HG03175 (cell line): ENCODE measurements around the gene CCDC92.

Experiments
- ATAC-seq: cut with Tn5 transposase; IDR thresholded peaks from one replicate; pipeline ENCODE4 v1.9.1; 2021; ENCODE audit warnings: mild to moderate bottlenecking, moderate library complexity; ENCODE audit not compliant: unreplicated experiment

Gene CCDC92

DNA sequence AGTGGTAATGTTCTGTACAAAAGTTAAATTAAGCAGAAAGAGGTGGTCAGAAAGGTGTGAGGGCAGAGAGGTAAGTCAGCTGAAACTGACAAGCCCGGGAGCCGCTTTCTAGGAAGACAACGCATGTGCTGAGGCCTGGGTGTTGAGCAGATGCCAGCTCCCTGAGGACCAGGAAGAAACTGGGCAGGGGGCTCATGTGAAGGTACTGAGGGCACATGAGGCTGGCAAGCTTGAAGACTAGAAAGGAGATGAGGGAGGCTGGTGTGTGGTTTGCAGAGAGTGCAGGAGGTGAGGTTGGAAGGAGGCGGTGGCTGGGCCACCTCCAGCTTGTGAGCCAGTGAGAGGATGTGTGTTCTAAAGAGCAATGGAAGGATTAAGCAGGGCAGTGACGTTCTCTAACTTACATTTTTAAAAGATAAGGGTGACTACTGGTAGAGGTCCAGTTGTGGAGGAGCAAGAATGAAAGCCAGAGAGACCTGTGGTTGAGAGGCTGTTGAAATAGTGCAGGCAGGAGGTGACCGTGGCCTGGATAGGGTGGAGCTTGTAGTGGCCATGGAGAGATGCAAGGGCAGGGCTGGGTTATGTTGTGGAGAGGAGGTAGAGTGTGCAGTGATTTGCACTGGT lies 29.5 kb upstream of the CCDC92 start:
- ATAC-seq, result no peak

DNA sequence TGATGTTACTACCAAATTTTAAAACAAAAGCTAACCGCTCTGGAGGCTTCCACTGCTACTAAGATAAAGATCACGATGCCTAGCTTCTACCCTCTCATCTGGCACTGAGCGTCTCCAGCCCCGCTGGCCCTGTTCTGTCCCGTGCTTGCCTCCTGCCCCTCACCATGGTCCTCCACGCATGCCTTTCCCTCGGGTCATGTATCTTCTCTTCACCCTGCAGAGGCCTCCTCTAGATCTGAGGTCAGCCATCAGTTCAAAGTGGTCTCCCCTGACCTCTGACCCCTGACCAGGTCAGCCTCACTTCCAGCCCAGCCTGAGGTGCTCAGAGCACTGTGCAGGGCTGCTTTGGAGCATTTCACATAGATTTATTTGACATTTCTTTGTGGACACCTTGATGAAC lies 28.7 kb upstream of the CCDC92 start:
- ATAC-seq, result no peak

DNA sequence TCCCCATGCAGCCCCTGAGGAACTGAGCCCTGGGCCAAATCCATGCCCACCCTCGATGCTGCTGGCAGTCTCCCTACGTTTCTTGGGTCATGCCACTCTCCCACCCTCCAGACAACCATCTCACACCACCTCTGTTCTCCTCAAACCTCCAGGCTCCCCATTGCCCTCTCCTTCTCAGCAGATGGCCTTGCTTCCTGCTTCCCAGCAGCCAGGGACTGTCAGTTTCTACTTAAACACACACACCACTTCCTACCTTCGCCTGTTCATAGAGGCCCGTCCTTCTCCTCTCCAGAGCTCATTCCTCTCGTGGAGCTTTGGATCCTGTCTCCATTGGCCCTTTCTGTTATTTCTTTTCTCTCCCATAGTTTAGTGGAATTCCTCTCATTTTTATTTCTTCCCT lies 27.5 kb upstream of the CCDC92 start:
- no peak for ATAC-seq

DNA sequence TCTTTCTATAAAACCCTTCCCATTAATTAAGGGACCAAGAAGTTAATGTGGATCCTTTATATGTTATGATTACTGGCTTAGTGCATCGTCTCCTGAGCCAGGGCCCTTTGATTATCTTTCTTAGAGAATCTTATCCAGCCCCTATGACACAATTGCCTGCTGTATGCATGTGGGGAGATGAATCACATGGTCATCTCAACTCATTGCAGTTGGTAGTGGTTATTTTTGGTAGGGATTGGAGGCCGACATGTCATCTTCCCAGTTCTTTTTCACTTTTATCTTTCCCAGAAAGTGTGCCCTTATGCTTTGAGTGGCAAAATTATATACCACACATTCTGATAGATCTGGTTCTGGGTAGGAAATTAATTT lies 26.3 kb upstream of the CCDC92 start:
- ATAC-seq, result no peak

DNA sequence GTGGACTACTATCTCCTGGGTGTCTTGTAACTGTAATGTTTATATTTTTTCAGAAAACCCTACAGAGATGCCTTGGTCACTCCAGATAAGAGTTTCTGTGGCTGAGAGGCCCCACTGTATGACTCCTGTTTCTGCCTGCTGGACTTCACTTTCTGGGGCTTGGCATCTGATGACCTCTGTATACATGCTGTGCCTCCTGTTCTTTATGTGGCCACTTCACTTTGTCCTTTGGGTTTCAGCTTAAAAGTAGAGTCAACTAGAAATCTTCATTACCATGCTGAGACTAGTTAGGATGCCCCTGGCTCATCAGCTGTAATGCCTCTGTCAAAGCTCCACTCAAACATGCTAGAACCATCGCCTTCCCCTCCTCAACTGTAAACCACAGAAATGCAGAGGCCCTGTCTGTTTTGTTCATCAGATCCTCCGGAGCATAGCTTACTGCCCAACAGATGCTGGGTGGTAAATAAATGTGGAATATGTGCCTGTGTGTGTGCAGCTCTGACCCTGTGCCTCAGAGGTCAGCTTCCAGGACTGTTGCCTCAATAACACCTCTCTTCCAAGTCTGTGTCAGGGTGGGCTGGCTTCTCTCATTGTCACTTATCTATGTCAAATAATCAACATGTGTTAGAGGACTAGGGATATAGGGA lies 25.8 kb upstream of the CCDC92 start:
- no peak for ATAC-seq

DNA sequence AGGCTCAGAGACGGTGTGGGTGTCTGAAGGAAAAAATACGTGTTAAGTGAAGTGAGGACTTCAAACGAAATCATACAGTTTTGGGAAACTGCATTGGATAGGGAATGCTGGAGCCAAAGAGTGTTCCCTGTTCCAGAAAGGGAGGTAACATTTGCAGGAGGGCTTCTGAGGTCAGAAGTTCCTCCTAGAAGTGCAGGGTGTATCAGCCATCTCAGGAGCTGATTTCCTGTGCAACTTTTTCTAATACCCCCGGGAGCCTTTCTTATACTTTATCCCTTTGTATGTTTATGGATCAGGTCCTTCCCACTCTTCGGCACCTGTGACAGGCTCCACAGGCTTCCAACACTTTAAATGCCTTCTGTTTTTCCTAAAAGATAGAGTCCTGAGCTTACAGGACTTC lies 25.3 kb upstream of the CCDC92 start:
- ATAC-seq, result no peak

DNA sequence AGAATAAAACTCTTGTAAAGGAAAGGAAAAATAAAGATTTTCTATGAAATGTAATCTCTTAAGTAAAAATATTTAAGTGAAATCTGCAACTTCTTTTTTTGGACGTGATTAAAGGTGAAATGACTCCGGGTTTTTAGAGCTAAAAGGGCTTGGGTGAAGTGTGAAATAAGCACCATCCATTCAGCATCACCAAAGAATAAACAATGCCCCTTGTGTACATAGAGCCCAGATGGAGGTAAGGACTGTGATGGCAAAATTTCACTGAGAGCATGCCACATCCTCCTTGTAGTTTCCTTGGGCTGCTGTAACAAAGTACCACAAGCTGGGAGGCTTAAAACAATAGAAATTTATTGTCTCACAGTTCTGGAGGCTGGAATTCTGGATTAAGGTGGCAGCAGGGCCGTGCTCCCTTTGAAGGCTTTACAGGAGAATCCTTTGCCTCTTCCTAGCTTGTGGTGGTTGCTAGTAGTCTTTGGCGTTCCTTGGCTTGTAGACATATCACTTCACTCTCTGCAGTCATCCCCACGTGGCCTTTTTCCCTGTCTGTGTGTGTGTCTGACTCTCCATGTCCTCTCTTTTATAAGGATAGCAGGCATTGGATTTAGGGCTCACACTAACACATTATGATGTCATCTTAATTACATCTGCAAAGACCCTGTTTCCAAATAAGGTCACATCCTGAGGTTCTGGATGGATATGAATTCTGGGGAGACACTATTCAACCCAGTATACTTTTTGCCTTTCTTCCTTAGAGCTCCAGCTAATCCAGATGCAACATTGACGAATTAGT lies 24.6 kb upstream of the CCDC92 start:
- no peak for ATAC-seq

DNA sequence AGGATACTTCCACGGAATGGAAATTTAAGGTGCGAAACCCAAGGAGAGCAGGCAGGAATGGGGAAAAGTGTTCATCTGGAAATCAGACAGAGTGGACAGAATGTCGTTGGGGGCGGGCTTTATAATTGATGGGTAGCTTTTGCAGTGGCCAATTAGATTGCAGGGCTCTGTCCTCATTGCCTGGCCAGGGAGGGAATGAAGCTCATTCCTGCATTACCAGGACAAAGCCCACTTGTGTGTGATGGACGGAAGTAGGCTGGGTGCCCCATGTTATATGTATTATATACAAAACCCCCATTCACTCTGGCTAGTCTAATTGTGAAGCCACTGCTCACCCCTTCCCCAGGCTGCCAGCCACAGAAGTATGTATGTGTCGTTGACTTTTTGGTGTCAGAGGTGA lies 23.9 kb upstream of the CCDC92 start:
- no peak for ATAC-seq

DNA sequence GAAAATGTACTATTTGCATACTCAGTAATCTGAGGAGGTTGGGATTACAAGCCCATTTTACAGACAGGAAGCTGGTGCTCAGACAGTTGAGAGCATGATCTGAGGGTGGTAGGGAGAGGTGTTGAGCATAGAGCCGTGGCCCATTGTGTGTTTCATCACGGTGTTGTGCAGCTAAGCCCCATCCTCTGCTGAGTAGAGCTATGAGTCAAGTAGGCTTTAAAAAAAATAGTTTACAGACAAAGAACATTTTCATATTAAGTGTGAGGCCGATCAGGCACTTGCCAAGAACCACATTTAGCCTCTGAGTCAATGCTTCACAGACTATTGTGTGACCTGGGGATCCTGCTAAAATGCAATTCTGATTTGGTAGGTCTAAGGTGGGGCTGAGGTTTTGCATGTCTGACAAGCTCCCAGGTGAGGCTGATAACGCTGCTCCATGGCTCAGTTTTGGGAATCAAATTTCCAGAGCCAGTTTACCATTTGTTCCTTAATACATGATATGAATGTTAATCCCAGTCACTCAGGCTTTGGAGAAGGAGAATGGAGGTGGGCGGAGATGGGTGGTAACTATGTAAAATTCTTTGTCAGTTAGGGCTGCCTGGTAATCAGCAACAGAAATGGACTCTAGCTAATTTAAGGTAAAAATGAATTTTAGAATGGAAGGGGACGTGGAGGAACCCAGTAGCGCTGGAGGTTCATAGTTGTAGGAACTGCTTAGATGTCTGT lies 22.6 kb upstream of the CCDC92 start:
- ATAC-seq, result no peak

DNA sequence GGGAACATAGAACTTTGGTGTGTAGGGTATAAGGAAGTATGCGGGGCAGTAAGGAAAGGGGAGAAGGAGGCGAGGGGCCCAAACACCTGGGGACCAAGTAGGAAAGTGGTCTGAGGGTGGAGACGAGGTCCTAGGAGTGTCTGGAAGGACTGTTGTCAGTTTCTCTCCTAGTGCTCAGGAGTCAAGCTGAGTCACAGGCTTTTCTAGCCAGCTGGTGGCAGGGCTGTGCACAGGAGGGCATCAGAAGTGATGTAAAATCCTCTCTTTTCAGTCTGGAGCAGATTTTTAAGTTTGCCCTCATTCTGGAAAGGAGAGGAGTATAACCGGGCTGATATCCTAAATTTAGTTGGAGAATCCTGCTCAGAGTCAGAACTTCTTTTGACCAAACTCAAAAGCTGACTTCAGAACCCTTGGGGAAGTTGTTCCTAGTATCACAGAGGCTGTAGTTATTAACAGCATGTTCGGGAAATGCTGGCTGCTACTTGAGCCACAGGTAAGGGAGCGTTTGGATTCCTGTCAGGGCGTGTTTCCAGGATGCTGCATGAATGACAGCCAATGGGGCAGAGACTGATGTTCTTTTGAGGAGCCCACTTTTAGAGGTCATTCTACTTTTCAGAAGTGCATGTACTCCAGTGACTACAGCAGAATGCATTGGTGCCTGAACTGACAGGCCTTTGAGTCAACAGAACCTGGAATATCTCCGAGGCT lies 19.6 kb upstream of the CCDC92 start:
- ATAC-seq, result no peak

DNA sequence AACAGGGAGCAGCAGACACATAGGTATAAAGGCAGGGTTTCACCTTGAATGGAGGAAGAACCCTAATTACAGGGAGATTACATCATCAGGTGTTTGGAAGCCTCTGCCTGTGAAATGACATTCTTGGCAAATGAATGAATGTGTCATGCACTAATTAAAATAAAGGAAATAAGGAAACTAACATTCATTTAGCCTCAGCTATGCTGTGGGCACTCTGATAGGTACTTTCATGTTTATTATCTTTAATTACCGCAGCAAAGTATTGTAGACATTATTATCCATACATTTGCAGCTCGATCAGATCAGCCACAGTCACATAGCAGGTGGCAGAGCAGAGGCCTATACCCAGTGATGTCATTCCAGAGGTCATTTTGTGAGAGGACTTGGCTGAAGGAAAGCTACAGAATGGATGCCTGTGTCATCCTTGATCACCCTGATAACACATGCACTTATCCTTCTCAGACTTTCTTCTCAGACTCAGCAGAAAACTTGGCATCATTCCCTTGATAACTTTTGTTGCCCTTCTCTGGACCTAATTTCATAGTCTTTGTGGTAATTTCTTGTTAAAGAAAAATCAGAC lies 18.8 kb upstream of the CCDC92 start:
- ATAC-seq, result no peak

DNA sequence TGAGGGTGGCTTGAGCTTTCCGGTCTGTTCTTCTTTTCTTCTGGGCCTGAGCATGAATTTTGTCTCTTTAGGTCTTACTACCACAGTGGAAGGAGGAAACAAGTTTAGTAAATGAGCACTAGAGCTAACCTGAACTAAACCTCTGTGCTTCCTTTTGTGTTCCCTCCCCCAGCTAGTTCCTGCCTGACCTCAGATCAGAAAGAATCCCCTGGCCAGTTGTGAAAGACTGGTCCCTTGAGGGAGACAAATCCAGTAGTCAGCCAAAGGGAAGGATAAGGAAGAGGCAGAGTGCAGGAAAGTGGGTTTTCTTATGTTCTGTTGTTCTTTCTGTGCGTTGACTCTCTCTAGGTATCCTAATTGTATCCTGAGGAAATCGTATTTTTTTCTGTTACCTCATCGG lies 17.9 kb upstream of the CCDC92 start:
- no peak for ATAC-seq

DNA sequence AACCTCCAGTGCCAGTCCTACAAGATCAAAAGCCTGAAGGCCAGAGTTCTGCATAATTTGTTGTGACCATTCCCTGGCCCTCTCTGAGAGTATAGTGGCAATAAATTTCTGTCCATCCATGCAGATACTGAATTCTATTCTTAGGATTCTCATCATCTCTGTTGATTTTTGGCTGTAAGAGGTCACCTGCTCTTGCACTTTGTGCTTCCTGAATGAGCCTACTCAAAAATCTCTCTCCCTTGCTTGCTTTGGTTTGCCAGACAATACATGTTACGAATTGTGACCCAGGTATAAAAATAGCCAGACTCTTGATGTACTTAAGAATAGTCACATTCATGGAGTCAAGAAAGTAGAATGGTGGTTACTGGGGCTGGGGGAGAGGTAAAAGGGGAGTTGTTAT lies 17.1 kb upstream of the CCDC92 start:
- ATAC-seq, result no peak

DNA sequence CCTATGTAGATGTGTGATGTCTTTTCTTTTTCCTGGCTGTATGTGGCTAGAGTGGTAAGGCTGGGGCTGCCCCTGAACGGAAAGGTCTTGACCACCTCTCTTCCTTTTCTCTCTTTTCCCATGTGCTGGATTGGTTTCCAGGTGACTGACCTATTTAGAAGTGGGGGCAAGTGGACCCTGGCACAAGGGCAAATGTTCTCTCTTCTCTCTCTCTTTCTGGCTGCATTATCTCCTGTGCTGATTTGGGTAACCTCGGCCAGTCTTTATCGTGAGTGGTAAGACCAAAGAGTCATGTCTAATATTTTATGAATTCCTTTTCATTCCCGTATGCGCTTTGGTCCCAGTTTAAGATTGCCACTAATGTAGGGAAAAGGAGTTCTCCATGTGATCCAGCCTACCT lies 16.5 kb upstream of the CCDC92 start:
- no peak for ATAC-seq

DNA sequence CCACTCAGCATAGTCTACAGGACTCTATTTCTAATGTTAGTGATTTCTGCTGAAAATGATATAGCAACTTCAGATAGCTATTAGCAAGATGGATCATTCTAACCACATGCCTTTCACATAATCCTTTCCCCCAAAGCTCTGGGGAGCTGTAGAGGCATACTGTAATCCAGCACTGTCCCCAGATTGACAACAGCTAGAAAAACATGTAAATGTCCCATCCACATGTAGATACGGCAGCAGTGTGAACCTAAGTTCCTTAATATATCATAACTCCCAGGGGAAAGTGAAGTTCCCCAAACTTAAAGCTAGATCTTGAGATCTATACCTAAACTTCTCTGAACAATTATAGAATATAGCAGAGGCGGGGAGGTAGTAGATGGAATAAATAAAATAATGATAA lies 14.4 kb upstream of the CCDC92 start:
- ATAC-seq, result no peak

DNA sequence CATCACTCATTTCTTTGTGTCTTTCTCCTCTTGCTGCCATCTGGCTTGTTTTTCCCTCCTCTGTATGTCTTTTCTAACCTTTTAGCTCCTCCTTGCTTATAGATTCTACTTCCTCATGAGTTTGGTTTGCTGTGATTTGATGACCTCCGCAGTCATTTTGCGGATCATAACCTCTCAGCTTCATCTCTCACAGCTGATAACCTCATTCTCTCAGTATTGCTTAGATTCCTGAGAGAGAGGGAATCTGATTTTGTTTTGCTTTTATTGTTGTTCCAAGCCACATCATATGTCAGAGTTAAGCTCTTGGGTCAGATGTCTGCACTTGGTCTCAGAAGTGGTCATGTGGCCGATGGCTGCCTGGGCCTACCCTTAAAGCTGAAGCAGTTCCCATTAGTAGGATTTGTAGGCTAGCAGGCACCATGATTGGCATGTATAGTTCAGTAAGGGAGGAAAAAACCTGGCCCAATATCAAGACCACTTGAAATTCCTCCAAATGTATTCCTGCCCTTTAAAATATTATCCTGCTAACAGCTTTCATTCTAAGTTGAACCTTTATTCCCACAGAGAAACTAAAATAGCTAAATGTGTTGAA lies 13.8 kb upstream of the CCDC92 start:
- ATAC-seq, result no peak

DNA sequence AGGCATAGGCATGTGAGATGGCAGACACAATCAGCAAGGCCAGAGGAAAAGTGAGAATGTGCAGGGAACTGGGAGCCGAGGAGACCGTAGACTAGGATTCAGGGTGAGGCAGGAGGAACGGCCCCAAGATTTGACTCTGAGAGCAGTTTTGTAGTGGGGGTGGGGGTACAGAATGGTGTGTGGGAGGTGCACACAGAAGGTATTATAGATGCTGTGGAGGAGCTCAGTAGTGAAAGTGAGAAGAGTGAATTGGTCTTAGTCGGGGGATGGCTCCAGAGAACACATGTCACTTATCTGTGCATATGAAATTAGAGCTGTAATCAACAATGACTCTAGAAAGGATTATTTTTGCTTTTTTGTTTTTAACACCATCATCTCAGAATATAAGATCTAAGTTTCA lies 12.3 kb upstream of the CCDC92 start:
- no peak for ATAC-seq

DNA sequence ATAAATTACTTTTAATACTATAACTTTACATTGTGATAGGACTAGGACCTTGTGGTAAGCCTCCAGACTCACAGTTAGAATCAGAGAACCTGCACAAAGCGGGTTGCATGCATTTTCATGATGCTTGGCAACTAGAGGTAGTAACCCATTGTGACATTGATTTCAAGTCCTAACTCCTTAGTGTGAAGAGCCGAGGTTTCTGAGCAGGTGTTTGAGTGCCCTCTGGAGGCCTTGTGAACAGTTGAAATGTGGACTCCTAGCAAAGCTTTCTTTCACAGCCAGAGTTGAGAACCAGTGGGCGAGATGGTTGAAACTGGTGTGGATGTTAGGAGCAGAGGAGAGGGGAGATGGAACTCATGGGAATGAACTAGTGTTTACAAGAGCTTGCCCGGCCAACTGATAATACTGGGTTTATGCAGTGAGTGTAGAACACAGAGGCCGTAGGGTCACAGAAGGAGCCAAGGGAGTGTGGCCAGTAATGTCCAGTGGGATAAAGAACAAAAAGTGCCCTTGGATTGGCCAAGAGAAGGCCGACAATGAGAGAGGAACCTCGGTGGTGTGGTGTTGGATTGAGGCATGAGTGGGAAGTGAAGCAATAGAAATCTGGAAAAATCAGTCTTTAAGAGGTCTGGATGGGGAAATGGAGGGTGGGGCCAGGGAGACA lies 11.3 kb upstream of the CCDC92 start:
- no peak for ATAC-seq

DNA sequence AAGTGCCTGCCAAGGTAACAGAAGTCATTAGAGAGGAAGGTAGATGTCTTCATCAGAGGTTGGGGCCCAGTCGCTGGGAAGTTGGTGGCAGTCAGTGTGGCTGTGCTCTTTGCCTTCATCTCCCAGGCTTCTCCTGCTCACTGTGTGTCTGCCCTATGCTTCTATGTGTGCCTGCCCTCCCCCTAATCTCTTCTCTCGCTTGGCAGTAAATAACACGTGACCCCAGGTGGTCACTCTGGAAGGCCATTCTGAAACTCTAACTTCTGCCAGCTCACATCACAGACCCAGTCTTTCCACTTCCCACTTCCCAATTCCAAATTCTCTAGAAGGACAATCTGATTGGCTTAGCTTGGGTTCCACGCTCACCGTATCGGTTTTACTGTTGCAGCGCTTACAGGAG lies 9.6 kb upstream of the CCDC92 start:
- no peak for ATAC-seq

DNA sequence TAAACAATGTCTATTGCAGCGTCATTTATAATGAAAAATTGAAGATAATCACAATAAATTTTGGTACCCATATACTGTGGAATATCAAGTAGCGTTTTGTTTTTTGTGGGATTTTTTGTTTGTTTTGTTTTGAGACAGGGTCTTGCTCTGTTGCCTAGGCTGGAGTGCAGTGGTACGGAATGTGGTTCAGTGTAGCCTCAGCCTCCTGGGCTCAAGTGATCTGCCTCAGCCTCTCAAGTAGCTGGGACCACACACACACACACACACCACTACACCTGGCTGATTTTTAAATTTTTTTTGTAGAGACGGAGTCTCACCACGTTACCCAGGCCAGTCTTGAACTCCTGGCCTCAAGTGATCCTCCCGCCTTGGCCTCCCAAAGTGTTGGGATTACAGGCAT lies 6.9 kb upstream of the CCDC92 start:
- no peak for ATAC-seq
